Measurements from ENCODE around the gene PRKD1. TPM values are rescaled to one million over a fixed set of nuclear protein-coding genes. Genes with fewer than 3 reads are reported as not detected.

The PRKD1 gene
- total RNA-seq, 1 experiment from 2014 or later = 2.7 TPM

DNA sequence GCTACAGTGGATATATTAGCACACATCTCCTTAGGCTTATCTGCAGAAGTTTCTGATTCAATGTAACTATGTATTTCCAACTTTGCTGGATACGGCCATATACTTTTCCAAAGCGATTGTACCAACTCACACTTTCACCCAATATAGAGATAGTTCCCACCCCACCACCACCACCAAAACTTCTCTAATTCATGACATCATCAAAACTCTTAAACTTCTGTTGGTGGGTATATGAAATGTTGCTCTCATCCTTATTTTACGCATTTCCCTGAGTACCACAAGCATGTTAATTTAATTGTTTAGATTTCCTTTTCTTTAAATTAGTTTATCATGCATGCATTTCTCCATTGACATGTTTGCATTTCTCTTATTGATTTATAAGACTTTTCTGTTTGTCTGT, 95.6 kb downstream of the PRKD1 start:
- WGBS (ENCODE audit: extremely low coverage, insufficient read length, low lambda C conversion rate) = no CpG with 5 or more reads among the region's 3 CpGs
- H3K4ac ChIP-seq (ENCODE audit: low read depth, low read length) = no peak overlapping the region

More for the DNA sequence above, 95.6 kb downstream of the PRKD1 start:
- Histone ChIP-seq H2BK15ac (ENCODE audit: low read depth, low read length) (no peak overlapping the region), H3K56ac (ENCODE audit: insufficient read length, low read depth, low read length) (no peak overlapping the region), H2AK5ac (ENCODE audit: insufficient read length, low read length) (no peak overlapping the region), H3K9ac (ENCODE audit: extremely low read depth, insufficient read length, low read length) (no peak overlapping the region), H3K14ac (ENCODE audit: insufficient read depth, low read length) (no peak overlapping the region), H3K4me1 (ENCODE audit: insufficient read depth, low read length) (no peaks in the 10 kb centered on the region), H3K79me1 (ENCODE audit: insufficient read depth, low read depth, low read length, poor library complexity, severe bottlenecking) (no peaks in the 10 kb centered on the region), H2BK12ac (ENCODE audit: insufficient read length, low read depth, low read length) (no peak overlapping the region), H4K8ac (replicated peaks; ENCODE audit: insufficient read length, low read depth, low read length) (no peak overlapping the region), H3K27ac (ENCODE audit: insufficient read length, low read depth, low read length) (no peak overlapping the region), H3K79me2 (ENCODE audit: insufficient read depth, low read length) (no peaks in the 10 kb centered on the region), H3K18ac (ENCODE audit: insufficient read length, low read depth, low read length) (no peak overlapping the region), H3K9me3 (ENCODE audit: control insufficient read depth, low read depth, low read length) (no peaks in the 10 kb centered on the region), H3T11ph (ENCODE audit: low read length) (no peak overlapping the region), H4K5ac (ENCODE audit: insufficient read length, low read depth, low read length) (no peak overlapping the region), H3K4me2 (ENCODE audit: insufficient read depth, insufficient read length, low read length) (no peak overlapping the region), H2BK120ac (ENCODE audit: low read depth, low read length, poor library complexity, severe bottlenecking) (no peak overlapping the region), H3K27me3 (ENCODE audit: insufficient read depth, low read length) (no peaks in the 10 kb centered on the region), H3K23me2 (ENCODE audit: insufficient read length, low read depth, low read length, poor library complexity, severe bottlenecking) (no peaks in the 10 kb centered on the region), H2AFZ (ENCODE audit: low read length) (no peak overlapping the region), H3K23ac (ENCODE audit: insufficient read length, low read depth, low read length) (no peak overlapping the region), H4K20me1 (ENCODE audit: control insufficient read depth, insufficient read depth, insufficient read length) (no peaks in the 10 kb centered on the region), H2BK5ac (ENCODE audit: insufficient read length, low read length) (no peak overlapping the region), H4K91ac (ENCODE audit: insufficient read length, low read depth, low read length) (no peak overlapping the region), H2BK20ac (ENCODE audit: low read depth, low read length, poor library complexity, severe bottlenecking) (no peak overlapping the region)
- Mint-ChIP-seq H3K9me3 (peaks cover 0 to 8% of the 10 kb centered on the region in 2 experiments; a peak in 3 of 5 replicates), H3K4me3 (no peak overlapping the region), H3K27me3 (ENCODE audit: low read depth) (no peaks in the 10 kb centered on the region), H3K4me1 (peaks cover 3 to 5% of the 10 kb centered on the region in 2 experiments; a peak in 3 of 4 replicates), H3K27ac (no peak overlapping the region), H3K36me3 (ENCODE audit: insufficient read depth in 1 of 3, low read depth in 3 of 3) (no peaks in the 10 kb centered on the region)
- DNase-seq = no peak
- TF ChIP-seq, protein P1, sequence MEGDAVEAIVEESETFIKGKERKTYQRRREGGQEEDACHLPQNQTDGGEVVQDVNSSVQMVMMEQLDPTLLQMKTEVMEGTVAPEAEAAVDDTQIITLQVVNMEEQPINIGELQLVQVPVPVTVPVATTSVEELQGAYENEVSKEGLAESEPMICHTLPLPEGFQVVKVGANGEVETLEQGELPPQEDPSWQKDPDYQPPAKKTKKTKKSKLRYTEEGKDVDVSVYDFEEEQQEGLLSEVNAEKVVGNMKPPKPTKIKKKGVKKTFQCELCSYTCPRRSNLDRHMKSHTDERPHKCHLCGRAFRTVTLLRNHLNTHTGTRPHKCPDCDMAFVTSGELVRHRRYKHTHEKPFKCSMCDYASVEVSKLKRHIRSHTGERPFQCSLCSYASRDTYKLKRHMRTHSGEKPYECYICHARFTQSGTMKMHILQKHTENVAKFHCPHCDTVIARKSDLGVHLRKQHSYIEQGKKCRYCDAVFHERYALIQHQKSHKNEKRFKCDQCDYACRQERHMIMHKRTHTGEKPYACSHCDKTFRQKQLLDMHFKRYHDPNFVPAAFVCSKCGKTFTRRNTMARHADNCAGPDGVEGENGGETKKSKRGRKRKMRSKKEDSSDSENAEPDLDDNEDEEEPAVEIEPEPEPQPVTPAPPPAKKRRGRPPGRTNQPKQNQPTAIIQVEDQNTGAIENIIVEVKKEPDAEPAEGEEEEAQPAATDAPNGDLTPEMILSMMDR (conservative IDR thresholded peaks at IDR 0.05) = no peak
